A204.1 (cell line): ENCODE measurements around the gene SIRPB2.
"Not testable (repeated sequence)": the region's sequence is repeated elsewhere in the genome, so short reads cannot be mapped to it uniquely, and the experiment has no call there.

Experiments
- FAIRE-seq: peaks from 2 replicates; lab custom pipeline; 2012; peaks lifted over from hg19 to GRCh38; lab: Jason Lieb, UNC

The SIRPB2 gene

GRCh38 chr20:1499528-1500420, 8.6 kb upstream of the SIRPB2 start:
- no peak for FAIRE-seq

- not testable (repeated sequence) for FAIRE-seq
These were observed 6.2 kb upstream of the SIRPB2 start for GRCh38 chr20:1497371-1497770.

- FAIRE-seq: no peak
These were observed 5.7 kb upstream of the SIRPB2 start for GRCh38 chr20:1496930-1497329.

GRCh38 chr20:1494436-1494835, 3.2 kb upstream of the SIRPB2 start:
- no peak for FAIRE-seq

- FAIRE-seq: no peak
These were observed 2.3 kb upstream of the SIRPB2 start for GRCh38 chr20:1493536-1493935.

- FAIRE-seq: no peak
These were observed 831 bp upstream of the SIRPB2 start for GRCh38 chr20:1491860-1492642.

- no peak for FAIRE-seq
These were observed 501 bp downstream of the SIRPB2 start for GRCh38 chr20:1490643-1491195.

GRCh38 chr20:1489764-1490436, 1.3 kb downstream of the SIRPB2 start:
- no peak for FAIRE-seq

- FAIRE-seq: no peak
These were observed 1.9 kb downstream of the SIRPB2 start for GRCh38 chr20:1489325-1489724.

GRCh38 chr20:1486566-1486965, 4.7 kb downstream of the SIRPB2 start:
- FAIRE-seq: no peak

- FAIRE-seq: no peak
These were observed 6.6 kb downstream of the SIRPB2 start for GRCh38 chr20:1484438-1485116.

GRCh38 chr20:1479831-1480595, 11.2 kb downstream of the SIRPB2 start:
- FAIRE-seq: no peak

- FAIRE-seq: no peak
These were observed 12.7 kb downstream of the SIRPB2 start for GRCh38 chr20:1478566-1478965.

GRCh38 chr20:1477896-1478490, 13.2 kb downstream of the SIRPB2 start:
- FAIRE-seq: no peak

GRCh38 chr20:1474817-1475603, 16.2 kb downstream of the SIRPB2 start:
- no peak for FAIRE-seq

- FAIRE-seq: no peak
These were observed 16.9 kb downstream of the SIRPB2 start for GRCh38 chr20:1474325-1474724.

- no peak for FAIRE-seq
These were observed 17.7 kb downstream of the SIRPB2 start for GRCh38 chr20:1473246-1474220.

- FAIRE-seq: no peak
These were observed 18.5 kb downstream of the SIRPB2 start for GRCh38 chr20:1472556-1473245.
